ENCODE measurements around the gene NCOA1.
A peak's percentile ranks its signal among the peaks of the same experiment; 100 is the strongest.

NCOA1 gene

GRCh38 chr2:24486636-24487205 lies 4.3 kb upstream of the NCOA1 start:
- H3K4me3 ChIP-seq (replicated peaks; ENCODE audit: low read depth, low read length), result no peak overlapping the region
- no peak for DNase-seq (ENCODE audit: extremely low read depth, low read depth)
- TF ChIP-seq, protein P1, sequence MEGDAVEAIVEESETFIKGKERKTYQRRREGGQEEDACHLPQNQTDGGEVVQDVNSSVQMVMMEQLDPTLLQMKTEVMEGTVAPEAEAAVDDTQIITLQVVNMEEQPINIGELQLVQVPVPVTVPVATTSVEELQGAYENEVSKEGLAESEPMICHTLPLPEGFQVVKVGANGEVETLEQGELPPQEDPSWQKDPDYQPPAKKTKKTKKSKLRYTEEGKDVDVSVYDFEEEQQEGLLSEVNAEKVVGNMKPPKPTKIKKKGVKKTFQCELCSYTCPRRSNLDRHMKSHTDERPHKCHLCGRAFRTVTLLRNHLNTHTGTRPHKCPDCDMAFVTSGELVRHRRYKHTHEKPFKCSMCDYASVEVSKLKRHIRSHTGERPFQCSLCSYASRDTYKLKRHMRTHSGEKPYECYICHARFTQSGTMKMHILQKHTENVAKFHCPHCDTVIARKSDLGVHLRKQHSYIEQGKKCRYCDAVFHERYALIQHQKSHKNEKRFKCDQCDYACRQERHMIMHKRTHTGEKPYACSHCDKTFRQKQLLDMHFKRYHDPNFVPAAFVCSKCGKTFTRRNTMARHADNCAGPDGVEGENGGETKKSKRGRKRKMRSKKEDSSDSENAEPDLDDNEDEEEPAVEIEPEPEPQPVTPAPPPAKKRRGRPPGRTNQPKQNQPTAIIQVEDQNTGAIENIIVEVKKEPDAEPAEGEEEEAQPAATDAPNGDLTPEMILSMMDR (IDR thresholded peaks at IDR 0.05; ENCODE audit: low read depth, low read length, missing control alignments), result no peak

GRCh38 chr2:24489465-24490180 lies 1.4 kb upstream of the NCOA1 start:
- no peak for DNase-seq (ENCODE audit: extremely low read depth, low read depth)
- no peak overlapping the region; the same call in 1 of the 2 replicates for H3K4me3 ChIP-seq (replicated peaks; ENCODE audit: low read depth, low read length)
- TF ChIP-seq, protein P1 (IDR thresholded peaks at IDR 0.05; ENCODE audit: low read depth, low read length, missing control alignments), result no peak

DNA sequence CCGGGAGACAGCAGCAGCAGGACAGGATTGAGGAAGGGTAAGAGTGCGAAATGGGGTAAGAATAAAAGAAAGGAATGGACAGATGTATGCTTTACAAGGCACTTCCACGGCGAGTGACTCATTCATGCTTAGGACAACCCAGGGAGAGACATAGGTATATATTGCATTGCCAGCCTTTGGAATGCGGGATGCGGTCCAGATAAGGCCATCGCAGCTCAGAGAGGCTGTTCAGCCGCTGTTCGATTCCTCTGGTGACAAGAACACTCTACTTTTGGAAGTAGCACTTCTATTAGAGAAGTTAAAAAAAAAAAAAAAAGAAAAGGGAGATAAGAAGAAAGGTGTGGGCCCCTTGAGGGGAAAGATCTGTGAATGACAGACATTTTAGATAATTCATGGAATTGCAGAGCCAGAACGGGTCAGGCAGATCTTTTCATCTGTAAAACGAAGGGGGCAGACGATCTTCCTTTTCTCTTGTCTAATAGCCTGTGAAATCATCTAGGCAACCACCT lies 819 bp upstream of the NCOA1 start:
- DNase-seq (ENCODE audit: extremely low read depth, low read depth), result no peak
- peak overlapping the region; percentile 47 for H3K4me3 ChIP-seq (replicated peaks; ENCODE audit: low read depth, low read length)
- TF ChIP-seq, protein P1 (IDR thresholded peaks at IDR 0.05; ENCODE audit: low read depth, low read length, missing control alignments), result no peak

DNA sequence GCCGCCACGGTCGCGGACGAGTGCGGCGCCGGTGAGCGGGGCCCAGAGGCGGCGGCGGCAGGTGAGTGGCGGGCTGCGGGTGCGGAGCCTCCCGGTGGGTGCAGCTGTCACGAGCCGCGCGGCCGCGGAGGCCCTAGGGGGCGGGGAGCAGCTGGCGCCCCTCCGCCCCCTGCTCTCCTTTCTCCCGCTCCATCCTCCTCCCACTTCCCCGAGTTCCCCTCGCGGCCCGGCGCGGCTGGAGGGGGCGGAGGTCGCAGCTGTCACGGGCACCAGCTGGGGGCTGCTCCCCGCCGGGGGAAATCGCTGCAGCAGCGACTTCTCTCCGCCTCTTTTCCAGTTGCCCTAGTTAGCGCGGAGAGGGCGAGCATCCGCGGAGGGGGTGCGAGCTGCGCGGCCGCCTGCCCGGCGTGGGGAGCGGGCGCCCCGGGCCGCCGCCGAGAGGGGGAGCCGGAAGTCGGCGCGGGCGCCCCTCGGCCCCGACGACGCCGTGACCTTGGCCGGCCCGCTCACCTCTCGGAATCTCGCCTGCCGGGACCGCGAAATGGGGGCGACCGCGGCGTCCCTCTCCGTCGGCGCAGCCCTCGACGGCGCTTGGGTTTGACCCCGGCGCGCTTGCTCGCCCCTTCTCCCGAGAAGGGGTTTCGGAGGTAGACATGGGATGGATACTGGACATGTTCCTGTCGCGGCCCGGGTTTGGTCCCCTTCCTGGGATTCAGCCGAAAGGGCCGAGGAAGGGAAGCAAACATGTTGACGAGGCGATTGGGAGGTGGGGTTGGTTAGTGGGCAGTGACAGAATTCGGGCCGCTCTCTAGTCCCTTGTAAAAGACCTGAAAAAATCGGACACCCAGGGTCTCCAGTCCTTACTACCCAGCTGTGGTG lies 727 bp downstream of the NCOA1 start:
- DNase-seq (ENCODE audit: extremely low read depth, low read depth), result no peak
- peak overlapping the region; percentile 55 for H3K4me3 ChIP-seq (replicated peaks; ENCODE audit: low read depth, low read length)
- TF ChIP-seq, protein P1 (IDR thresholded peaks at IDR 0.05; ENCODE audit: low read depth, low read length, missing control alignments), result no peak

- H3K4me3 ChIP-seq (replicated peaks; ENCODE audit: low read depth, low read length), result peak overlapping the region; percentile 55
Measured at GRCh38 chr2:24492421-24493279, 1.6 kb downstream of the NCOA1 start.

More at GRCh38 chr2:24492421-24493279, 1.6 kb downstream of the NCOA1 start:
- no peak for DNase-seq (ENCODE audit: extremely low read depth, low read depth)
- TF ChIP-seq, protein P1 (IDR thresholded peaks at IDR 0.05; ENCODE audit: low read depth, low read length, missing control alignments), result no peak
